SU-DHL-6 (cell line): ENCODE measurements around the gene ESYT1.

ENCODE experiments used
- EZH2phosphoT487 ChIP-seq: fragments of 200-600 bp; sonication (generic), shearing (Covaris generic); conservative IDR thresholded peaks from 2 replicates; pipeline ENCODE4 v1.6.1; 2018; ENCODE audit warnings: mild to moderate bottlenecking, antibody characterized with exemption, low read length, moderate library complexity, mixed read lengths
- TF ChIP-seq, protein P1 (sequence below): fragments of 200-600 bp; sonication (generic); IDR thresholded peaks from one replicate; pipeline ENCODE4 v1.5.1; 2017; ENCODE audit warnings: antibody characterized with exemption, mild to moderate bottlenecking, low read length, moderate library complexity; ENCODE audit not compliant: insufficient read depth, poor library complexity, severe bottlenecking

DNA sequence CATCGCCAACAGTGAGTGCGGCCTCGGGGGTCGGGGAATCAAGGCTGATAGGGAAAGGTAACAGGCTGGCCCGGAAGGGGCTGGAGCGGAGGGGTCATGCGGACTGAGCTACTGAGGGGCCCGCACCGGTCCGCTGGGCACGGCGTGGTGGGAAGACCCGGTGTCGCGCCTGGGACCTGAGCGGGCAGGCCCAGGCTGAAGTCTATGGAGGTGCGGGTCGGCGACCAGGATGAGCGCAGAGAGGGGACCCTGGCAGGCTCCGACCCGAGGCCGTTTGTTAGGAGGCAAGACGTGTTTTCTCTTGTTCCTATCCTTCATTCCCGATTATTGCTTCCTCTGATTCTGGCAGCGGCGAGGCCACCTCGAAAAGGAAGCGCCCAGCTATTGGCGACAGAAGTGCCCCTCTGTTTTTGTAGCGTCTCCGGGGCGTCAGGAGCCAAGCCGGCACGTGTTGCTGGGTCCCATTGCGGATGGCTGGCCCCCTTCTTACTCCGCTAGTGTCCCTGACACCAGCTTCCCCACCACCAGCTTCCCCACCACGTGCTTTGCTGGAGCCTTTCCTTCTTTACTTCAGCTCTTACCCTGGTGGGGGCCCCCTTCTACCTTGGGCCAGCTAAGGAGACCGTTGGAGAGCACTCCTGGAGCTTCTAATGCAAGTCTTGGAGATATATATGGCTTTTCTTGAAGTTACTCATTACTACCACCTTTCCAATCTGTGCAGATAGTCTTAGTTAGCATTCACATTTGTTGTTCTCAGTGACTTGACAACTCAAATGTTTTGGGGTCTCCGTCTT lies 23.1 kb upstream of the ESYT1 start:
- TF ChIP-seq, protein P1, sequence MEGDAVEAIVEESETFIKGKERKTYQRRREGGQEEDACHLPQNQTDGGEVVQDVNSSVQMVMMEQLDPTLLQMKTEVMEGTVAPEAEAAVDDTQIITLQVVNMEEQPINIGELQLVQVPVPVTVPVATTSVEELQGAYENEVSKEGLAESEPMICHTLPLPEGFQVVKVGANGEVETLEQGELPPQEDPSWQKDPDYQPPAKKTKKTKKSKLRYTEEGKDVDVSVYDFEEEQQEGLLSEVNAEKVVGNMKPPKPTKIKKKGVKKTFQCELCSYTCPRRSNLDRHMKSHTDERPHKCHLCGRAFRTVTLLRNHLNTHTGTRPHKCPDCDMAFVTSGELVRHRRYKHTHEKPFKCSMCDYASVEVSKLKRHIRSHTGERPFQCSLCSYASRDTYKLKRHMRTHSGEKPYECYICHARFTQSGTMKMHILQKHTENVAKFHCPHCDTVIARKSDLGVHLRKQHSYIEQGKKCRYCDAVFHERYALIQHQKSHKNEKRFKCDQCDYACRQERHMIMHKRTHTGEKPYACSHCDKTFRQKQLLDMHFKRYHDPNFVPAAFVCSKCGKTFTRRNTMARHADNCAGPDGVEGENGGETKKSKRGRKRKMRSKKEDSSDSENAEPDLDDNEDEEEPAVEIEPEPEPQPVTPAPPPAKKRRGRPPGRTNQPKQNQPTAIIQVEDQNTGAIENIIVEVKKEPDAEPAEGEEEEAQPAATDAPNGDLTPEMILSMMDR = no peak
- no peak for TF ChIP-seq EZH2phosphoT487
